ENCODE measurements around the gene ARMH1. TPM values are rescaled to one million over a fixed set of nuclear protein-coding genes. Genes with fewer than 3 reads are reported as not detected.

ARMH1 gene
- total RNA-seq, 1 donor from 2014 or later = 15.0 TPM

DNA sequence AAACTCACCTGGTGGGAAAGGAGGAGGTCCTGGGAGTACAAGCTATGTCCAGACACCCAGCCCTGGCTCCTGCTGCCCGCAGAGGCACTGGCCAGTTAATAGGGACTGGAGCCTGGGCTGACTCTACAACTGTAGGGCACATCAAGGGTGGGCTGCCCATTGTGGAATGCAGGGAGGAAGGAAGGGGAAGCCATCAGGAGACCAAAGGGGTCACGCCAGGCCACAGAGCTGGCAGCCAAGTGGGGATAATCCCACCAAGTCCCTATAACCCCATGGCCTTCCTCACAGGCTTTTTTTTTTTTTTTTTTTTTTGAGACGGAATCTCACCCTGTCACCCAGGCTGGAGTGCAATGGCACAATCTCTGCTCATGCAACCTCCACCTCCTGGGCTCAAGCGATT, 14.9 kb upstream of the ARMH1 start:
- Mint-ChIP-seq H3K4me1 (ENCODE audit: low read depth) (peaks cover 7% of the 10 kb centered on the region), H3K27ac (no peak overlapping the region), H3K9me3 (ENCODE audit: low read depth) (no peaks in the 10 kb centered on the region), H3K4me3 (ENCODE audit: low read depth) (no peak overlapping the region), H3K36me3 (ENCODE audit: insufficient read depth) (peaks cover 5% of the 10 kb centered on the region), H3K27me3 (no peaks in the 10 kb centered on the region)
- TF ChIP-seq, protein P1, sequence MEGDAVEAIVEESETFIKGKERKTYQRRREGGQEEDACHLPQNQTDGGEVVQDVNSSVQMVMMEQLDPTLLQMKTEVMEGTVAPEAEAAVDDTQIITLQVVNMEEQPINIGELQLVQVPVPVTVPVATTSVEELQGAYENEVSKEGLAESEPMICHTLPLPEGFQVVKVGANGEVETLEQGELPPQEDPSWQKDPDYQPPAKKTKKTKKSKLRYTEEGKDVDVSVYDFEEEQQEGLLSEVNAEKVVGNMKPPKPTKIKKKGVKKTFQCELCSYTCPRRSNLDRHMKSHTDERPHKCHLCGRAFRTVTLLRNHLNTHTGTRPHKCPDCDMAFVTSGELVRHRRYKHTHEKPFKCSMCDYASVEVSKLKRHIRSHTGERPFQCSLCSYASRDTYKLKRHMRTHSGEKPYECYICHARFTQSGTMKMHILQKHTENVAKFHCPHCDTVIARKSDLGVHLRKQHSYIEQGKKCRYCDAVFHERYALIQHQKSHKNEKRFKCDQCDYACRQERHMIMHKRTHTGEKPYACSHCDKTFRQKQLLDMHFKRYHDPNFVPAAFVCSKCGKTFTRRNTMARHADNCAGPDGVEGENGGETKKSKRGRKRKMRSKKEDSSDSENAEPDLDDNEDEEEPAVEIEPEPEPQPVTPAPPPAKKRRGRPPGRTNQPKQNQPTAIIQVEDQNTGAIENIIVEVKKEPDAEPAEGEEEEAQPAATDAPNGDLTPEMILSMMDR (IDR thresholded peaks at IDR 0.05; ENCODE audit: unreplicated experiment) = no peak
- no peak for DNase-seq (ENCODE audit: low spot score, unreplicated experiment)

DNA sequence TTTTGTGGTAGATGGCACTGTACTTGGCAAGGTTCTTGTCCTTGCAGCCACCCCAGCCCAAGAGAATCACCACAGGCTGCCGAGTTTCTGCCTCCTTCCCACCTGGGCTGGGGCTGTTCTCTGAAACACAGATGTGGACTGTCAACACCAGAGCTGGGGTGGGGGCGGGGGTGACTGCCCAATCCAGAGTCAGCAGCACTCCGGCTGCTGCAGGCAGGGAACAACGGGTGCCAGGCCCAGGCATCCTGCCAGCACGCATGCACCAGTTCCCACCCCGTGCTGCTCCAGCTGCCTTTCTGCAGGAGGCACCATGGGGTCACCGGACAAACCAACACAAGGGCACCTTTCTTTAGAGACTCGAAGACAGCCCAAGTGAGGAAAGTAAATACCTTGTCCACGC, 14.3 kb upstream of the ARMH1 start:
- TF ChIP-seq, protein P1 (IDR thresholded peaks at IDR 0.05; ENCODE audit: unreplicated experiment) = no peak
- peaks cover 7% of the 10 kb centered on the region for H3K4me1 Mint-ChIP-seq (ENCODE audit: low read depth)
- H3K4me3 Mint-ChIP-seq (ENCODE audit: low read depth) = no peak overlapping the region
- DNase-seq (ENCODE audit: low spot score, unreplicated experiment) = no peak
- no peaks in the 10 kb centered on the region for H3K27me3 Mint-ChIP-seq
- no peak overlapping the region for H3K27ac Mint-ChIP-seq
- no peaks in the 10 kb centered on the region for H3K9me3 Mint-ChIP-seq (ENCODE audit: low read depth)
- H3K36me3 Mint-ChIP-seq (ENCODE audit: insufficient read depth) = peaks cover 5% of the 10 kb centered on the region

DNA sequence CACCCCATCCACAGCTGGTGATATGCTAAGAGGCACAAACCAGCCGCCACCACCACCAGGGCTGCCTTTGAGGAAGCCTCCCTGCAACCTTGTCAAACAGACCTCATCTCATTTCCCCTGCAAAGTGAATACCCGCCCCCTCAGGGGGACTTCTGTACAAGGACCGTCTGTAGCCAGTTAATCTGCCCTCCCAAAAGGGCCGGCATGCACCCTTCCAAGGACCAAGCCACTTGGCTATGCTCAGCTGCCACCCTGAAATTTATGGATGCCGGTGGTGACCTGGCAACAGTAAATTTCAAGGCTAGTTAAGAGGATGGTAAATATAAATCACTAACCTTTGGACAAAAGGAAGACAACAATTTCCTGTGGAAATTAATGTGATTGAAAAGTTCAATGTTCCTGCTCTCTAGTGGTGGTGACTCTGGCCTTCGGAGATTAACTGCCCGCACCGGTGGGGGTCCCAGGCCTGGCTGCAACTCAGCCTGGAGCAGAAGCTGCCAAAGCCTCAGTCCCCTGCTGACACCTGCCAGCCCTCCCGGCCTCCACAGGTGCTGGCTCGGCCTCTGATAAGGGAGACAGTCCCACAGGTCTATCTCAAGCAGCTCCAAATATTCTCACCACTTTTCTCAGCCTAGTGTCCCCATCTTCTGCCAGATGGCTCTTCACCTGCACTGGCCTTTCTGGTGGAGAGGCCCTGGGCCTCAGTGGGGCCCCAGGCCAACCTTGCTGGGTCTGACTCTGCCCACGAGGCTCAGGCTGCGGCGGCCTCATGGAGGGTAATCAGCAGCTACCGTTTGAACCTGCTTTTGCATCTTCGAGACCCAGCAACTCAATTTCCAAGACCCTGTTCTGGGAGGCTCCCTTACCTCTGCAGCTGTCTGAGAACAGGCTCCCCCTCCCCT, 12.5 kb upstream of the ARMH1 start:
- Mint-ChIP-seq H3K4me3 (ENCODE audit: low read depth) (no peak overlapping the region), H3K27me3 (no peaks in the 10 kb centered on the region), H3K36me3 (ENCODE audit: insufficient read depth) (peaks cover 5% of the 10 kb centered on the region), H3K4me1 (ENCODE audit: low read depth) (peaks cover 7% of the 10 kb centered on the region), H3K9me3 (ENCODE audit: low read depth) (no peaks in the 10 kb centered on the region), H3K27ac (no peak overlapping the region)
- no peak for DNase-seq (ENCODE audit: low spot score, unreplicated experiment)
- TF ChIP-seq, protein P1 (IDR thresholded peaks at IDR 0.05; ENCODE audit: unreplicated experiment) = no peak

DNA sequence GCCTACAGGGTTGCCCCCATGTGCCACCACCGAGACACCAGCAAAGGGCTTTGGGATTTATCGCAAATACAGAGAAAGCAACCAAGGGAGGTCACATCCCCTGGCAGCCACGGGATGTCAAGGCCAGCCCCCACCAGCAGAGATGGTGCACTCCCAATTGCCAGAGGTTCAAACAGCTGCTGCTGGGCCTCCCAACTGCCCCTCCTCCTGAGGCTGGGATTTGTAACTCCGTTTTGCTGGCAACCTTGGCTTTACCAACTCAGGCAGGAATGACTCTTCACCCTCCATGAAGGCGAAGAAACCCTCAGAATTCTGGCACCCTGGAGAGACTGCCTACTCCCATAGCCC, 11.9 kb upstream of the ARMH1 start:
- H3K4me1 Mint-ChIP-seq (ENCODE audit: low read depth) = peaks cover 7% of the 10 kb centered on the region
- no peaks in the 10 kb centered on the region for H3K27me3 Mint-ChIP-seq
- H3K27ac Mint-ChIP-seq = no peak overlapping the region
- no peaks in the 10 kb centered on the region for H3K9me3 Mint-ChIP-seq (ENCODE audit: low read depth)
- no peak for DNase-seq (ENCODE audit: low spot score, unreplicated experiment)
- peaks cover 4% of the 10 kb centered on the region for H3K36me3 Mint-ChIP-seq (ENCODE audit: insufficient read depth)
- TF ChIP-seq, protein P1 (IDR thresholded peaks at IDR 0.05; ENCODE audit: unreplicated experiment) = no peak
- H3K4me3 Mint-ChIP-seq (ENCODE audit: low read depth) = no peak overlapping the region

DNA sequence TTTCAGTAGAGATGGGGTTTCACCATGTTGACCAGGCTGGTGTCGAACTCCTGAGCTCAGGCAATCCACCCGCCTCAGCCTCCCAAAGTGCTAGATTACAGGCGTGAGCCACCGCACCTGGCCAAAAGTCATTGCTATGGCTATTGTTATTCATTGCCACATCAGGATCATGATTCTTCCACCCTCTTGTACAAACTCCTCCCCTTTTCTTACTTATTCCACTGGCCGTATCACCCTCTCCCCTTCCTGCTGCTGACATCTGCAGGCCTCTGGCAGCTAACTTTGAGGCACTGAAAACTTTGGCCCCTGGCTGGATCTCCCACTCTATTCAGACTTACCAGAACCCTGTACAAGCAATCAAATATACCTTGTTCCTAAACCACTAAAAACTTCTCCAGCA, 11.1 kb upstream of the ARMH1 start:
- Mint-ChIP-seq H3K9me3 (ENCODE audit: low read depth) (no peaks in the 10 kb centered on the region), H3K27ac (no peak overlapping the region), H3K36me3 (ENCODE audit: insufficient read depth) (no peaks in the 10 kb centered on the region), H3K4me1 (ENCODE audit: low read depth) (peaks cover 7% of the 10 kb centered on the region), H3K27me3 (no peaks in the 10 kb centered on the region), H3K4me3 (ENCODE audit: low read depth) (no peak overlapping the region)
- DNase-seq (ENCODE audit: low spot score, unreplicated experiment) = no peak
- TF ChIP-seq, protein P1 (IDR thresholded peaks at IDR 0.05; ENCODE audit: unreplicated experiment) = no peak
